HEK293 (cell line): Measurements from ENCODE around the gene HSD3B2.

Source experiments
- CTCF ChIA-PET: fragments of 350-600 bp; formaldehyde crosslinking; extraction: SDS; loops from one replicate; lab custom pipeline; 2021; ENCODE audit warnings: antibody characterized with exemption; lab: Yijun Ruan, JAX
- POLR2A ChIA-PET: fragments of 300-600 bp; formaldehyde crosslinking; extraction: SDS; loops from one replicate; lab custom pipeline; 2020; ENCODE audit warnings: antibody characterized with exemption, inconsistent platforms; lab: Yijun Ruan, JAX
- H3K27ac ChIP-seq: fragments of 200-500 bp; sonication (Bioruptor generic); 2 replicates; pipeline ENCODE4 v1.5.1; 2014; ENCODE audit warnings: low read depth, low read length, control low read depth, inconsistent platforms; ENCODE audit errors: extremely low read depth
- H3K36me3 ChIP-seq, 2 experiments: fragments of 200-500 bp in 1 of 2; sonication (Bioruptor generic) in 1 of 2; 1 replicate in 1 of 2; 2 replicates in 1 of 2; pipeline ENCODE4 v1.5.1; 2014 to 2017; ENCODE audit warnings: inconsistent platforms in 2 of 2, low read length in 2 of 2; ENCODE audit not compliant: control insufficient read depth in 2 of 2, insufficient read depth in 1 of 2
- H3K4me1 ChIP-seq: fragments of 200-500 bp; sonication (Bioruptor generic); 2 replicates; pipeline ENCODE4 v1.5.1; 2014; ENCODE audit warnings: mild to moderate bottlenecking, low read length, inconsistent platforms; ENCODE audit not compliant: control insufficient read depth, insufficient read depth
- H3K4me3 ChIP-seq: 2 replicates; pipeline ENCODE4 v1.5.1; 2011; ENCODE audit warnings: low read depth, mild to moderate bottlenecking, control low read depth, low read length, moderate library complexity
- H3K9me3 ChIP-seq: fragments of 200-500 bp; sonication (Bioruptor generic); 2 replicates; pipeline ENCODE4 v1.5.1; 2014; ENCODE audit warnings: low read depth, low read length, inconsistent platforms; ENCODE audit not compliant: control insufficient read depth, insufficient read depth
- GLI4 ChIP-seq: fragments of 450-650 bp; formaldehyde crosslinking; IDR thresholded peaks from 2 replicates; pipeline ENCODE4 v1.5.1; 2016; ENCODE audit warnings: missing biosample characterization, missing genetic modification characterization
- HOXA7 ChIP-seq: sonication (generic); formaldehyde crosslinking; IDR thresholded peaks from 2 replicates; pipeline ENCODE4 v1.8.1; 2022; ENCODE audit warnings: missing genetic modification reagents, borderline replicate concordance
- KLF9 ChIP-seq: fragments of 450-650 bp; formaldehyde crosslinking; IDR thresholded peaks from 2 replicates; pipeline ENCODE4 v1.5.1; 2016; ENCODE audit warnings: missing biosample characterization, missing genetic modification characterization, low read depth
- PRDM4 ChIP-seq: fragments of 450-650 bp; formaldehyde crosslinking; IDR thresholded peaks from 2 replicates; pipeline ENCODE4 v1.5.1; 2017; ENCODE audit warnings: missing biosample characterization, missing genetic modification characterization
- ZBTB6 ChIP-seq: fragments of 450-650 bp; formaldehyde crosslinking; IDR thresholded peaks from 2 replicates; pipeline ENCODE4 v1.5.1; 2017; ENCODE audit warnings: missing biosample characterization, missing genetic modification characterization
- ZEB2 ChIP-seq: fragments of 450-650 bp; formaldehyde crosslinking; IDR thresholded peaks from 2 replicates; pipeline ENCODE4 v1.5.1; 2016; ENCODE audit warnings: missing biosample characterization, missing genetic modification characterization
- ZFP69B ChIP-seq: fragments of 450-650 bp; formaldehyde crosslinking; IDR thresholded peaks from 2 replicates; pipeline ENCODE4 v1.5.1; 2016; ENCODE audit warnings: missing biosample characterization, missing genetic modification characterization
- ZNF138 ChIP-seq: fragments of 450-650 bp; formaldehyde crosslinking; IDR thresholded peaks from 2 replicates; pipeline ENCODE4 v1.5.1; 2016; ENCODE audit warnings: missing biosample characterization, missing genetic modification characterization, borderline replicate concordance
- ZNF146 ChIP-seq: fragments of 450-650 bp; formaldehyde crosslinking; IDR thresholded peaks from 2 replicates; pipeline ENCODE4 v1.5.1; 2016; ENCODE audit warnings: missing biosample characterization, missing genetic modification characterization
- ZNF148 ChIP-seq: fragments of 450-650 bp; formaldehyde crosslinking; IDR thresholded peaks from 2 replicates; pipeline ENCODE4 v1.5.0; 2017; ENCODE audit warnings: missing biosample characterization, missing genetic modification characterization, borderline replicate concordance
- ZNF214 ChIP-seq: fragments of 450-650 bp; formaldehyde crosslinking; IDR thresholded peaks from 2 replicates; pipeline ENCODE4 v1.5.1; 2017; ENCODE audit warnings: missing biosample characterization, mild to moderate bottlenecking, missing genetic modification characterization, borderline replicate concordance
- ZNF223 ChIP-seq: fragments of 450-650 bp; formaldehyde crosslinking; IDR thresholded peaks from 2 replicates; pipeline ENCODE4 v1.5.1; 2016; ENCODE audit warnings: missing biosample characterization, missing genetic modification characterization
- ZNF239 ChIP-seq: fragments of 450-650 bp; formaldehyde crosslinking; IDR thresholded peaks from 2 replicates; pipeline ENCODE4 v1.5.1; 2016; ENCODE audit warnings: missing biosample characterization, missing genetic modification characterization
- ZNF248 ChIP-seq: fragments of 450-650 bp; formaldehyde crosslinking; IDR thresholded peaks from 2 replicates; pipeline ENCODE4 v1.5.1; 2017; ENCODE audit warnings: missing biosample characterization, missing genetic modification characterization
- ZNF623 ChIP-seq: fragments of 450-650 bp; formaldehyde crosslinking; IDR thresholded peaks from 2 replicates; pipeline ENCODE4 v1.5.1; 2016; ENCODE audit warnings: missing biosample characterization, missing genetic modification characterization
- ZNF658 ChIP-seq: fragments of 450-650 bp; formaldehyde crosslinking; IDR thresholded peaks from 2 replicates; pipeline ENCODE4; 2016; ENCODE audit warnings: missing biosample characterization, missing genetic modification characterization
- ZNF843 ChIP-seq: fragments of 450-650 bp; formaldehyde crosslinking; IDR thresholded peaks from 2 replicates; pipeline ENCODE4 v1.5.1; 2016; ENCODE audit warnings: missing biosample characterization, missing genetic modification characterization
- ZSCAN30 ChIP-seq: fragments of 450-650 bp; IDR thresholded peaks from 2 replicates; pipeline ENCODE4 v1.5.1; 2018; ENCODE audit warnings: missing biosample characterization, mild to moderate bottlenecking, missing genetic modification characterization, moderate library complexity

The HSD3B2 gene

GRCh38 chr1:119435052-119435451, 20.1 kb downstream of the HSD3B2 start:
- CTCF ChIA-PET, result no interaction called here

GRCh38 chr1:119438761-119439160, 23.8 kb downstream of the HSD3B2 start:
- no peaks in the 10 kb centered on the region for H3K9me3 ChIP-seq
- no peak for TF ChIP-seq ZFP69B (tag by site-specific recombination)
- no peak for TF ChIP-seq ZNF843 (tag by site-specific recombination)
- no peak for TF ChIP-seq ZSCAN30 (tag by site-specific recombination)
- TF ChIP-seq KLF9 (tag by site-specific recombination), result no peak
- no peak for TF ChIP-seq ZNF248
- TF ChIP-seq ZEB2 (tag by site-specific recombination), result no peak
- no peak for TF ChIP-seq ZNF658
- no peak for TF ChIP-seq ZNF214
- no peak for TF ChIP-seq ZBTB6 (tag by site-specific recombination)
- TF ChIP-seq ZNF148, result no peak
- TF ChIP-seq ZNF138 (tag by site-specific recombination), result no peak
- no peak for TF ChIP-seq HOXA7
- no peak for TF ChIP-seq ZNF146 (tag by site-specific recombination)
- TF ChIP-seq ZNF623, result no peak
- no peak for TF ChIP-seq ZNF223 (tag by site-specific recombination)
- TF ChIP-seq GLI4 (tag by site-specific recombination), result no peak
- no peak for TF ChIP-seq PRDM4 (tag by site-specific recombination)
- POLR2A ChIA-PET, result interaction anchor here (0.6 kb wide), 1 partner anchor 161 kb away, joined by 4 read pairs; no protein-coding TSS in a partner anchor
- no peaks in the 10 kb centered on the region for H3K4me1 ChIP-seq
- no peak overlapping the region for H3K4me3 ChIP-seq
- no peak overlapping the region for H3K27ac ChIP-seq
- CTCF ChIA-PET, result interaction anchor here (0.5 to 1.6 kb wide), 3 partner anchors 9 to 1287 kb away, joined by 3 to 4 read pairs (median 3); no protein-coding TSS in a partner anchor
- no peaks in the 10 kb centered on the region for H3K36me3 ChIP-seq

More at GRCh38 chr1:119435052-119435451, 20.1 kb downstream of the HSD3B2 start:
- TF ChIP-seq ZNF239 (tag by site-specific recombination), result no peak
- TF ChIP-seq, all 188 proteins: peak for 0
- H3K27ac ChIP-seq, result no peak overlapping the region
- POLR2A ChIA-PET, result no interaction called here
- H3K4me3 ChIP-seq, result no peak overlapping the region
- H3K9me3 ChIP-seq, result no peaks in the 10 kb centered on the region
- no peaks in the 10 kb centered on the region for H3K4me1 ChIP-seq
- H3K36me3 ChIP-seq, result no peaks in the 10 kb centered on the region
